HG03469 (cell line): Measurements from ENCODE around the gene ACVR1B.

ENCODE experiments used
- ATAC-seq: cut with Tn5 transposase; IDR thresholded peaks from one replicate; pipeline ENCODE4 v1.9.1; 2021; ENCODE audit warnings: mild to moderate bottlenecking, moderate library complexity, moderate number of reproducible peaks; ENCODE audit not compliant: unreplicated experiment

Gene ACVR1B

GRCh38 chr12:51951199-51951842, at the start of gene ACVR1B:
Gene ACVR1B, plus strand, starts transcription at chr12:51951699. Its CDS starts 45 bp downstream, at chr12:51951744.
- no peak for ATAC-seq

GRCh38 chr12:51901881-51902280, 49.6 kb upstream of the ACVR1B start:
- no peak for ATAC-seq

GRCh38 chr12:51904951-51905470, 46.5 kb upstream of the ACVR1B start:
- ATAC-seq, result no peak

DNA sequence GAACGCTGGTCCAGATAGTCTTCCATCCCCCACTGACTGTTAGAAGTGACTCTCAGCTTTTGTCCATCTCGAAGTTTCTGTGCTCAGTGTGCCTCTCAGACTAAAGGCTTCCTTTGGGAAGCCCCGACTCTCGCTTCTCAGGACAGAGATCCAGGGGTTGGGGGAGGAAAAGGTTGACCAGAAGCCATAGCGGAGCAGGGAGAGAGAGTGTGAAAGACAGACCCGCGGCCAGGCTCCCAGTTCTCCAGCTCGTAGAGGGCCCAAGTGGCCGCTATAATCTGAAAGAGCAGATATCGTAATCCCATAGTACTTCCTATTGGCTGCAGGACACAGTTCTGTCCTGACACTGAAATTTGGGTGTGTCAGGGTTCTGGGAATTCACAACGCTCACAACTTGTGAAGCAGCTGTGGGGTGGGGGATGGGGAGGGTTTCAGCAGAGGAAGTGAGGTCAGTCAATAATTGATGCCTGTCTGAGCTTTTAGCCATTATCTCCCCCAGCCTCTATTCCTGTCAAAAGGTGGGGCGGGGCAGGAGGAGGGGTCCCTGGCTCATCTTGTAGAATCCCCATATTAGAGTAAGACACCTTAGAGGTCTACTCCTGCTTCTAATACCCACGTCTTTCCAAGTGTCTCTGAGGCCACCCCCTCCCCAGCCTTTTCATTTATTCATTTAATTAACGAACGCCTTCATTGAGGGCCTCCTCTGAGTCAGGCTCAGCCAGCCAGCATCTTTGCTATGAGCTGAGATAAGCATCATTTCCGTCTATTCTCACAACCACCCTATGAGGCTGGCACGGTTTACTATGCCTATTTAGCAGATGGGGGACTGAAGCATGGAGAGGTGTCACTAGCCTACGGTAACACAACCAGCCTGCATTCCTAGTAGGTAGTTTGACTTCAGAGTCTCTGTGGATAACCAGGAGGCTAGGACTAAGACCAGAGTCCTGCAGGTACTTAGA, 45.7 kb upstream of the ACVR1B start:
- no peak for ATAC-seq

DNA sequence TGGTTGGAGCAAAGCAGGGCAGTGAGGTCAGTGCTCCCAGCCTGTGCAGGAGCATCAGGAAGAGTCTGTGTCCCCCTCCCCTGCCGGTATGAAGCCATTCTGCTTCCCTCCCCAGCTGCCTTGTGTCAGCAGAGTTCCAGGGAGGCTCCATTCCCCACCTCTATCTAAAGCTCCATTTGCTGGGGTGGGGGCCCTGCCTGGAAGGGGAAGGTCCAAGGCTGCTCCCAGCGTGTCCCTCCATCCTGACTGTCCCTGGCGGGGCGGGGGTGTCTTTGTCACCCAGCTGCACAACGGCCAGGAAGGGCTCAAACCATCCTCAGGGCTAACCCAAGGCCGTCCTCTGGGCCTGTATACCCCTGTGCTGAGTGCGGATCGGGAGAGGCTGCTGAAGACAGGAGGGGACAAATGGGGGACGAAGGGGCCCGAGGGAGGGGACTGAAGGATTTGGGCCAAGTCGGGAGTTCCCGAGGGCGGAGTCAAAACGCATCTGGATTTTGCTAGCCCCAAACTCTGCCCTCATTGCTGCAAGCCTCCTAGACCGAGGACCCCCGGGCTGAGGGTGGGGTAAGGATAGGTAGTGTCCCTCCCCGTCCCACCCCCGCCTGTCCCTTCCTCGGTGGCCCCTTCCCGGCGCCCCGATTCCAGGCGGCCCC, 44.9 kb upstream of the ACVR1B start:
- ATAC-seq, result no peak

DNA sequence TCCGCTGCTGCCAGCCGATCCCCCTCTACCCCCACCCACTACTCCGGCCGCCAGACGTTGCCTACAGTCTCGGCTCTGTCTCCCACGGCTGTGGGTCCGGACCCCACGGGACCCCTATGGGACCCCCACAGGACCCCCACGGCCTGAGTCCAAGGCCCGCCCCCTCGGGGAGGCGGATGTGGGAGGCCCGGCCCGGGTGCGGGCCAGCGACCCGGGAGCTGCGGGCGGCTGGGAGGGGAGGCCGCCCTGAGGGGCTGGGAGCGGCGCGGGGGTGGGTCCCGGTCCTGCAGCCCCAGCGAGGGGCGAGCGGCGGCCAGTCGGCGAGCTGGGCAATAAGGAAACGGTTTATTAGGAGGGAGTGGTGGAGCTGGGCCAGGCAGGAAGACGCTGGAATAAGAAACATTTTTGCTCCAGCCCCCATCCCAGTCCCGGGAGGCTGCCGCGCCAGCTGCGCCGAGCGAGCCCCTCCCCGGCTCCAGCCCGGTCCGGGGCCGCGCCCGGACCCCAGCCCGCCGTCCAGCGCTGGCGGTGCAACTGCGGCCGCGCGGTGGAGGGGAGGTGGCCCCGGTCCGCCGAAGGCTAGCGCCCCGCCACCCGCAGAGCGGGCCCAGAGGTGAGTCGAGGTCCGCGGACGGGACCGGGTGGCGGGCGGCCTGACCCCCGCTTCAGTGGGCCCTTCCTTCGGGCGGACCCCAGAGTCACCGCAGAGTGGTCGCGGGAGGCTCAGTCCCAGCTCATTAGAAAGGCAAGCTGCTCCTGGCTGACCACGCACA, 44.2 kb upstream of the ACVR1B start, which contains the start of gene ACVRL1:
TSS of gene ACVRL1 (plus strand) at position 422 of the 773 bp plus-strand sequence. CDS start 4,971 bp downstream, outside the sequence.
- ATAC-seq, result no peak

GRCh38 chr12:51907856-51908425, 43.6 kb upstream of the ACVR1B start:
- no peak for ATAC-seq

GRCh38 chr12:51908876-51909592, 42.5 kb upstream of the ACVR1B start:
- no peak for ATAC-seq

- ATAC-seq, result no peak
These were observed 41.3 kb upstream of the ACVR1B start for GRCh38 chr12:51910168-51910567.

GRCh38 chr12:51910691-51911090, 40.8 kb upstream of the ACVR1B start:
- ATAC-seq, result no peak

DNA sequence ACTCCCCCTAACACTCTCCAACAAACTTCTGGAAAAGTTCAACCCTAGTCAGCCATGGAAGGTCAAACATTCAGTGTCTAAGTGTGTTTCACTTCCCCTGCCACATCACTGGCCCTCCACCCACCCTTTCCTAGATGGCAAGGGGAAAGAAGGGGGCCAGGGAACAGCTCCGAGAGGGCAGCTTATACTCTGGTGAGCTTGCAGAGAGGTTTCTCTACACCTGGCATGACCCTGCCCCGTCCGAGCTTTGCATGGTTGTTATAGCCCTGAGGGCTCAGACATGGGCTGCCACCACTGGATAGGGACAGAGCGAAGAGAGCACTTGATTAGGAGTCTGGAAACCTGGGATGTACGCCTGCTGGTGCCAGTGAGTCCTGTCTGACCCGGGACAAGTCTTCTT, 40.2 kb upstream of the ACVR1B start:
- ATAC-seq, result no peak

DNA sequence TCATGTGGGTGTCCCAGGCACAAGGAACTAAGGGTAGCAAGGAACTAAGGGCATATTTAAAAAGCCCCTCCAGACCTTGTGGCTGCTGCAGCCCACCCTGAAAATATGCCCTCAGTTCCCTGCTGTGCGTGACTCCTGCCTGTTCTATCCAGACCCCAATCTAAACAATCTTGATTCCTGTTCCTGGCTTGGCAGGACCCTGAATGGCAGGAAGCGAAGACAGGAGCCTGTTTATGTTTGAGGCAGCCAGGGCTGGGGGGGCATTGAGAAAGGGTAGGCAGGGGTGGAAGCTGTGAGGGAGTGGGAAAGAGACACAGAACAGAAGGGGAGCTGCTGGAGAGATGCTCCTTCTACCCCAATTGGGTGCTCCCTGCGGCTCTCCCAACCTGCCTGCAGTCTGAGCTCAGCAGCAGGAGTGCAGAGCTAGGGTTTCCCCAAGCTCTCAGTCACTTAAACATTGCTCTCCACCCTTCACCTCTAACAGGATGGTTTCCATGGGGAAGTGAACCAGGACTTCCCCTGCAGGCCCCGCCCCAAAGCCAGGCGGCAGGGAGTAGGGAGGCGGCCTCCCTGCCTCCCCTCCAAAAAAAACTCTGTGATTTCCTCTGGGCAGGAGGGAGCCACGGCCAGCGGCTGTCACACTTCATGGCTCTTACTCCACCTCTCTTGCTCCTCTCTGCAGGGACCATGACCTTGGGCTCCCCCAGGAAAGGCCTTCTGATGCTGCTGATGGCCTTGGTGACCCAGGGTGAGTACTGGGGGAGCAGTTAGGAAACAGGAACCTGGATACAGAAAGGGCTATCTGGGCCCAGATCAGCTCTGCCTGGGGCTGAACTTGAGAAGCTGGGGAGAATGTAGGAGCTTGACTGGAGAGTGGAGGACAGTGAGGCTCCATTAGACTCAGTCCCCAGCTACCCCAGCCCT, 39.4 kb upstream of the ACVR1B start:
- ATAC-seq, result no peak

GRCh38 chr12:51913071-51914033, 38.1 kb upstream of the ACVR1B start:
- ATAC-seq, result no peak

- ATAC-seq, result no peak
These were observed 37.2 kb upstream of the ACVR1B start for GRCh38 chr12:51914034-51914923.

DNA sequence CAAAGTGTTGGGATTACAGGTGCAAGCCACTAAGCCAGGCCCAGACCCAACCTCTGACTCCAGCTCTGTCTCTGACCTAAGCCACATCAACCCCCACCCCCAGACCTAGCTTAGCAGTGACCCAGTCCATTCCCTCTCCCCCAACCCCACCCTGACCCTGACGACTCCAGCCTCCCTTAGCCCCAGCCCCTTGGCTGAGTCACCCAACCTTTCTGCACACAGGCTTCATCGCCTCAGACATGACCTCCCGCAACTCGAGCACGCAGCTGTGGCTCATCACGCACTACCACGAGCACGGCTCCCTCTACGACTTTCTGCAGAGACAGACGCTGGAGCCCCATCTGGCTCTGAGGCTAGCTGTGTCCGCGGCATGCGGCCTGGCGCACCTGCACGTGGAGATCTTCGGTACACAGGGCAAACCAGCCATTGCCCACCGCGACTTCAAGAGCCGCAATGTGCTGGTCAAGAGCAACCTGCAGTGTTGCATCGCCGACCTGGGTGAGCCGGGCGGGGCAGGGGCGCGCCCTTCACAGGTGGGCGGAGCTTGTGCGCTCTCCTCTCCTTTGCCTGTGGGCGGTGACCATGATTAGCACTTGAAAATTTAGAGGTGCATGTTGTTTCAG, 36.4 kb upstream of the ACVR1B start:
- ATAC-seq, result no peak

- ATAC-seq, result no peak
These were observed 35.5 kb upstream of the ACVR1B start for GRCh38 chr12:51915951-51916350.
